ENCODE data around the gene AUTS2.

GRCh38 chr7:70793821-70794220 lies 1195.5 kb downstream of the AUTS2 start:
- TF ChIP-seq REST (IDR thresholded peaks at IDR 0.05; ENCODE audit: insufficient replicate concordance, low read depth) (no peak), CTCF (IDR thresholded peaks at IDR 0.05; ENCODE audit: insufficient read depth, low read length) (no peak), GABPA (IDR thresholded peaks at IDR 0.05; ENCODE audit: low read depth) (no peak)

All from HL-60 (cell line).